Nucleus accumbens (tissue), 56 donors: Measurements from ENCODE around the gene ZBTB17.
"Not testable (repeated sequence)": the region's sequence is repeated elsewhere in the genome, so short reads cannot be mapped to it uniquely, and the experiment has no call there.

Experiments used
- DNase-seq, 56 donors: peaks; one replicate each; lab custom pipeline; 2025; lab: John Stamatoyannopoulos, UW

Gene ZBTB17

GRCh38 chr1:15939181-15940109 lies 36.5 kb downstream of the ZBTB17 start:
- DNase-seq = no peak

- no peak for DNase-seq
Observed at GRCh38 chr1:15938628-15939161, 37.2 kb downstream of the ZBTB17 start.

- DNase-seq = peak in 2 of 56 donors; percentile 23 to 27
Observed at GRCh38 chr1:15937706-15938168, 38.2 kb downstream of the ZBTB17 start.

- no peak for DNase-seq
Observed at GRCh38 chr1:15937146-15937545, 38.8 kb downstream of the ZBTB17 start.

- no peak for DNase-seq
Observed at GRCh38 chr1:15936025-15936424, 39.9 kb downstream of the ZBTB17 start.

GRCh38 chr1:15935056-15935950 lies 40.6 kb downstream of the ZBTB17 start:
- DNase-seq = no peak

- DNase-seq = no peak
Observed at GRCh38 chr1:15934211-15935055, 41.5 kb downstream of the ZBTB17 start.

- DNase-seq = no peak
Observed at GRCh38 chr1:15933684-15934083, 42.2 kb downstream of the ZBTB17 start.

- no peak for DNase-seq
Observed at GRCh38 chr1:15932612-15933011, 43.3 kb downstream of the ZBTB17 start.

- DNase-seq = no peak
Observed at GRCh38 chr1:15931884-15932283, 44.0 kb downstream of the ZBTB17 start.

GRCh38 chr1:15931401-15931800 lies 44.5 kb downstream of the ZBTB17 start:
- no peak for DNase-seq

GRCh38 chr1:15928971-15929965 lies 46.6 kb downstream of the ZBTB17 start:
- peak in 3 of 56 donors; percentile 22 to 28 (median 25) for DNase-seq

- DNase-seq = not testable (repeated sequence)
Observed at GRCh38 chr1:15926448-15926847, 49.5 kb downstream of the ZBTB17 start.

GRCh38 chr1:15923241-15923640 lies 52.7 kb downstream of the ZBTB17 start:
- no peak for DNase-seq

GRCh38 chr1:15918962-15919715 lies 56.8 kb downstream of the ZBTB17 start:
- DNase-seq = no peak

GRCh38 chr1:15916916-15917315 lies 59.0 kb downstream of the ZBTB17 start:
- no peak for DNase-seq

GRCh38 chr1:15916417-15916816 lies 59.5 kb downstream of the ZBTB17 start:
- no peak for DNase-seq

- DNase-seq = no peak
Observed at GRCh38 chr1:15915991-15916390, 59.9 kb downstream of the ZBTB17 start.
